H1 (cell line): ENCODE measurements around the gene SLC35B2. TPM values are rescaled to one million over a fixed set of nuclear protein-coding genes. Genes with fewer than 3 reads are reported as not detected.

ENCODE experiments used
- CTCF ChIA-PET: fragments of 300-600 bp; sonication (Branson Sonifier 250); formaldehyde crosslinking; loops from one replicate; lab custom pipeline; 2021; ENCODE audit not compliant: partially characterized antibody; lab: Charles Lee
- POLR2A ChIA-PET: fragments of 300-600 bp; sonication (Branson Sonifier 250); formaldehyde crosslinking; loops from one replicate; lab custom pipeline; 2021; ENCODE audit warnings: inconsistent platforms; ENCODE audit not compliant: partially characterized antibody; lab: Charles Lee
- DNase-seq, 2 experiments: peaks; one replicate each; pipeline versions ENCODE4 v3.0.0 to v3.0.0-alpha.2; 2010 to 2022; ENCODE audit warnings: low spot score in 2 of 2, low read depth in 1 of 2, mixed read lengths in 1 of 2
- FAIRE-seq: peaks from 2 replicates; lab custom pipeline; 2011; peaks lifted over from hg19 to GRCh38; lab: Jason Lieb, UNC
- H2AFZ ChIP-seq: 2 replicates; pipeline ENCODE4 v1.8.1; 2012; ENCODE audit warnings: low read length, inconsistent platforms
- H2AK5ac ChIP-seq: 2 replicates; pipeline ENCODE4 v1.6.1; 2013; ENCODE audit warnings: low read depth, low read length
- H2BK120ac ChIP-seq: replicated peaks from 2 replicates; pipeline ENCODE3; 2013; ENCODE audit warnings: low read depth, low read length, inconsistent platforms
- H2BK12ac ChIP-seq: 2 replicates; pipeline ENCODE4 v1.6.1; 2013; ENCODE audit warnings: low read depth, low read length
- H2BK15ac ChIP-seq: 2 replicates; pipeline ENCODE4 v1.6.1; 2013; ENCODE audit warnings: low read length
- H2BK20ac ChIP-seq: 2 replicates; pipeline ENCODE4 v1.6.1; 2013; ENCODE audit warnings: low read length
- H2BK5ac ChIP-seq: 2 replicates; pipeline ENCODE4 v1.6.1; 2013; ENCODE audit warnings: low read depth, low read length
- H3K14ac ChIP-seq: 2 replicates; pipeline ENCODE4 v1.6.1; 2013; ENCODE audit warnings: inconsistent platforms; ENCODE audit not compliant: insufficient read length
- H3K18ac ChIP-seq: 2 replicates; pipeline ENCODE4 v1.6.1; 2013; ENCODE audit warnings: low read length; ENCODE audit errors: extremely low read depth
- H3K23ac ChIP-seq: 2 replicates; pipeline ENCODE4 v1.6.1; 2013; ENCODE audit warnings: inconsistent platforms; ENCODE audit not compliant: insufficient read length
- H3K23me2 ChIP-seq: 2 replicates; pipeline ENCODE4 v1.6.1; 2013; ENCODE audit warnings: low read depth, low read length
- H3K27ac ChIP-seq: 2 replicates; pipeline ENCODE4 v1.6.1; 2011; ENCODE audit warnings: low read depth, low read length, inconsistent platforms
- H3K27me3 ChIP-seq, 4 experiments: replicated peaks in 1 of 4; 1 replicate in 1 of 4; 2 replicates in 3 of 4; pipeline versions ENCODE4 v1.6.1 to v1.8.1; 2011 to 2013; ENCODE audit warnings: low read length in 3 of 4, mild to moderate bottlenecking in 3 of 4, inconsistent platforms in 2 of 4, mixed read lengths in 2 of 4, moderate library complexity in 1 of 4; ENCODE audit not compliant: control insufficient read depth in 3 of 4, insufficient read depth in 3 of 4; ENCODE audit errors: extremely low read depth in 1 of 4
- H3K36me3 ChIP-seq, 4 experiments: 2 replicates each; pipeline versions ENCODE4 v1.6.1 to v1.8.1; 2011 to 2013; ENCODE audit warnings: mild to moderate bottlenecking in 4 of 4, low read length in 3 of 4, moderate library complexity in 2 of 4, control low read depth in 1 of 4, inconsistent platforms in 1 of 4; ENCODE audit not compliant: insufficient read depth in 4 of 4, control insufficient read depth in 2 of 4
- H3K4ac ChIP-seq: replicated peaks from 2 replicates; pipeline ENCODE3; 2013; ENCODE audit warnings: low read length, low read depth, mixed read lengths, inconsistent platforms; ENCODE audit not compliant: insufficient read length
- H3K4me1 ChIP-seq, 4 experiments: replicated peaks in 1 of 4; 1 replicate in 1 of 4; 2 replicates in 3 of 4; pipeline versions ENCODE4 v1.6.1 to v1.8.1; 2011 to 2013; ENCODE audit warnings: low read length in 3 of 4, inconsistent platforms in 2 of 4, mixed read lengths in 1 of 4; ENCODE audit not compliant: insufficient read depth in 4 of 4, control insufficient read depth in 3 of 4
- H3K4me2 ChIP-seq, 2 experiments: 2 replicates each; pipeline versions ENCODE4 v1.6.1 to v1.8.1; 2011 to 2013; ENCODE audit warnings: low read depth in 2 of 2, low read length in 2 of 2, control low read depth in 1 of 2, inconsistent platforms in 1 of 2, mild to moderate bottlenecking in 1 of 2; ENCODE audit not compliant: insufficient read depth in 1 of 2
- H3K4me3 ChIP-seq, 4 experiments: fragments of 200-600, 300-600 bp in 1 of 4; sonication (generic), shearing (Covaris generic), sonication (Bioruptor Twin) in 1 of 4; 2 replicates each; pipeline versions ENCODE4 v1.5.1 to v1.8.1; 2011 to 2016; ENCODE audit warnings: low read length in 4 of 4, low read depth in 3 of 4, control low read depth in 2 of 4, inconsistent platforms in 2 of 4, mild to moderate bottlenecking in 2 of 4, mixed read lengths in 1 of 4, moderate library complexity in 1 of 4; ENCODE audit not compliant: insufficient read depth in 2 of 4; ENCODE audit errors: extremely low read depth in 1 of 4
- H3K56ac ChIP-seq: replicated peaks from 2 replicates; pipeline ENCODE3; 2013; ENCODE audit warnings: low read depth, mild to moderate bottlenecking, mixed read lengths, low read length, inconsistent platforms; ENCODE audit not compliant: insufficient read length
- H3K79me1 ChIP-seq: 2 replicates; pipeline ENCODE4 v1.6.1; 2013; ENCODE audit warnings: low read depth, low read length, control low read depth
- H3K79me2 ChIP-seq, 2 experiments: 2 replicates each; pipeline versions ENCODE4 v1.6.1 to v1.8.1; 2012 to 2013; ENCODE audit warnings: low read length in 2 of 2, mild to moderate bottlenecking in 2 of 2, inconsistent platforms in 1 of 2; ENCODE audit not compliant: insufficient read depth in 2 of 2, control insufficient read depth in 1 of 2
- H3K9ac ChIP-seq, 4 experiments: replicated peaks in 1 of 4; 1 replicate in 1 of 4; 2 replicates in 3 of 4; pipeline versions ENCODE4 v1.6.1 to v1.8.1; 2011 to 2013; ENCODE audit warnings: low read depth in 3 of 4, low read length in 3 of 4, control low read depth in 2 of 4, mild to moderate bottlenecking in 2 of 4, moderate library complexity in 2 of 4, inconsistent platforms in 1 of 4; ENCODE audit errors: extremely low read depth in 1 of 4
- H3K9me3 ChIP-seq, 2 experiments: 2 replicates each; pipeline versions ENCODE4 v1.6.1 to v1.8.1; 2012 to 2013; ENCODE audit warnings: mild to moderate bottlenecking in 2 of 2, moderate library complexity in 2 of 2, control low read depth in 1 of 2, inconsistent platforms in 1 of 2, low read depth in 1 of 2, low read length in 1 of 2, mixed read lengths in 1 of 2; ENCODE audit not compliant: insufficient read depth in 2 of 2
- H4K20me1 ChIP-seq, 2 experiments: replicated peaks in 1 of 2; 2 replicates each; pipeline versions ENCODE3 to v1.8.1; 2011 to 2013; ENCODE audit warnings: inconsistent platforms in 2 of 2, low read length in 2 of 2, mild to moderate bottlenecking in 1 of 2; ENCODE audit not compliant: insufficient read depth in 2 of 2, control insufficient read depth in 1 of 2
- H4K5ac ChIP-seq: 2 replicates; pipeline ENCODE4 v1.6.1; 2013; ENCODE audit warnings: low read length, low read depth, mixed read lengths, inconsistent platforms; ENCODE audit not compliant: insufficient read length
- H4K8ac ChIP-seq: 2 replicates; pipeline ENCODE4 v1.8.0; 2013; ENCODE audit warnings: mild to moderate bottlenecking, moderate library complexity, low read length, inconsistent platforms; ENCODE audit not compliant: insufficient read depth; ENCODE audit errors: extremely low read depth
- H4K91ac ChIP-seq: replicated peaks from 2 replicates; pipeline ENCODE3; 2013; ENCODE audit warnings: low read length, mixed read lengths, inconsistent platforms; ENCODE audit not compliant: insufficient read length
- WGBS, 2 experiments: shearing (Covaris generic) in 1 of 2; methylation state at CpG; one replicate each; pipeline versions ENCODE4 v1.1.6 to v1.1.7; 2013 to 2015; ENCODE audit warnings: low lambda C conversion rate in 2 of 2, mixed read lengths in 2 of 2, inconsistent platforms in 1 of 2, low coverage in 1 of 2, missing lambda C conversion rate in 1 of 2; ENCODE audit not compliant: insufficient replicate concordance in 2 of 2, insufficient coverage in 1 of 2, insufficient read length in 1 of 2; ENCODE audit errors: extremely low coverage in 1 of 2, missing lambda C conversion rate in 1 of 2; 5-methylcytosine and 5-hydroxymethylcytosine counted together
- polyA plus RNA-seq, 7 experiments: library from polyadenylated mRNA; depleted of rRNA in 3 of 7; stranded (reverse) in 5 of 7; unstranded in 2 of 7; fragments of >200 nt in 5 of 7; fragments of 200-250 nt in 2 of 7; gene quantifications; 1 replicate in 5 of 7; 2 replicates in 1 of 7; 4 replicates in 1 of 7; pipeline versions ENCODE4 v1.2.1 to v1.2.3, GENCODE V29; 2011 to 2013; ENCODE audit warnings: missing spikeins in 2 of 7, mixed read lengths in 2 of 7
- total RNA-seq: library from RNA; stranded (reverse); fragmentation: NEBNext Ultra II Directional; extraction: Animal tissue kit (Norgen Biotek cat#: 25700); gene quantifications from 2 replicates; pipeline ENCODE4 v1.2.1, GENCODE V29; 2021

SLC35B2 gene
- total and polyA plus RNA-seq, 2 of the 8 experiments (the other 6 are each of a cell fraction or from before 2014, with no cell fraction given), result 29.5 to 65.0 TPM

DNA sequence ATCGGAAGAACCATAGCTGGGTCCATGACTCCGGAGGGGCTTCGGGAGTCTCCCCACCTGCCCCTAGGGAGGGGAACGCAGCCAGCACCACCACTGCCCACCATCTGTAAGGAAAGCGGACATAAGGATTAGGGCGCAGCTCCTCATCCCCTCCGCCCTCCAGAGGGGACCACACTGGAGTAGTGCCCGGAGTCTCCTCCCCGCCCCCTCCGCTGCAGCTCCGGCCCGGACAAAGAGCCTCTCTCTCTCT, 628 bp downstream of the SLC35B2 start:
- H3K4ac ChIP-seq, result no peak overlapping the region
- H4K91ac ChIP-seq, result no peak overlapping the region
- peak overlapping the region; percentile 89 for H4K8ac ChIP-seq
- peaks cover 1 to 18% of the 10 kb centered on the region in 2 experiments for H4K20me1 ChIP-seq
- H2AFZ ChIP-seq, result no peak overlapping the region
- peak overlapping the region; percentile 88; the same call in 1 of the 2 replicates for H3K27ac ChIP-seq
- WGBS, 2 experiments, result 6% methylated on average over 11 of the region's 12 CpGs; no CpG with 5 or more reads in 1 of the 2 experiments
- CTCF ChIA-PET, result interaction anchor here (0.7 to 4.8 kb wide), 33 partner anchors 10 to 160 kb away, joined by 3 to 48 read pairs (median 4); partner anchors contain the start of genes CAPN11, HSP90AB1, SLC29A1 and TMEM151B
- H3K4me1 ChIP-seq, result peaks cover 0 to 16% (median 6%) of the 10 kb centered on the region in 4 experiments; a peak in 4 of 7 replicates
- H3K23me2 ChIP-seq, result peaks cover 11% of the 10 kb centered on the region
- DNase-seq, result no peak
- H2BK120ac ChIP-seq, result no peak overlapping the region
- no peak overlapping the region for H2BK20ac ChIP-seq
- H2AK5ac ChIP-seq, result no peak overlapping the region
- H2BK5ac ChIP-seq, result peak overlapping the region; percentile 92
- no peak for FAIRE-seq
- peak overlapping the region; percentile 58 to 82 for H3K4me2 ChIP-seq
- H3K9me3 ChIP-seq, result no peaks in the 10 kb centered on the region
- no peak overlapping the region for H3K14ac ChIP-seq
- H3K4me3 ChIP-seq, result peak overlapping the region; percentile 67 to 85 (median 75)
- H3K56ac ChIP-seq, result peak overlapping the region; percentile 7
- H3K79me1 ChIP-seq, result no peaks in the 10 kb centered on the region; the same call in 1 of the 2 replicates
- H4K5ac ChIP-seq, result peak overlapping the region; percentile 20
- no peak overlapping the region for H2BK12ac ChIP-seq
- peaks cover 22 to 45% (median 42%) of the 10 kb centered on the region in 4 experiments for H3K36me3 ChIP-seq
- H3K9ac ChIP-seq, result peak overlapping the region; percentile 74 to 86 (median 81)
- no peak overlapping the region for H3K18ac ChIP-seq
- no peak overlapping the region for H2BK15ac ChIP-seq
- no peaks in the 10 kb centered on the region for H3K27me3 ChIP-seq
- H3K23ac ChIP-seq, result no peak overlapping the region
- POLR2A ChIA-PET, result interaction anchor here (0.7 to 15.1 kb wide), 44 partner anchors 10 to 627 kb away, joined by 3 to 581 read pairs (median 5); partner anchors contain the start of genes AARS2, CAPN11, CDC5L and GTPBP2
- H3K79me2 ChIP-seq, result peaks cover 0 to 22% of the 10 kb centered on the region in 2 experiments; a peak in 2 of 4 replicates
